ENCODE results near the gene LRRC3B.

DNA sequence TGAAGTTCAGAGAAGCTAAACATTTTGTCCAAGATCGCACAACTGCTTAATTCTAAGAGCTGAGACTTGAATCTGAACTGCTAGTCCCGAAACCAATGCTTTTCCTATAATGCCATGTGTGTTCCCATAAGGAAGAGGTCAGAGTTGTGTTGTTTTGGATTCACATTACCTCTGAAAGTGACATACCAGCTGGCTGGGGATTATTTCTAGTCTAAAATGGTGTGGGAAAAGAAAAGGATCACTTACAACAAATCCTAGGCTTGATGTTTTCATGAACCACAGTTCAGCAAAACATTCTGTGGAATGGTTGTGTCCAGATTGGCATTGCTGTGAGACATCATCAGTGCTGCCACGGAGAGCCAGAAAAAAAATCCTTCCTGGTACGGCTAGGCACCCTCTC lies 35.0 kb upstream of the LRRC3B start:
- TF ChIP-seq FOXK2 (IDR thresholded peaks at IDR 0.05) (no peak), FOXM1 (IDR thresholded peaks at IDR 0.05; ENCODE audit: borderline replicate concordance) (no peak), ARNT (IDR thresholded peaks at IDR 0.05) (no peak), NFRKB (IDR thresholded peaks at IDR 0.05) (no peak), SP1 (IDR thresholded peaks at IDR 0.05) (no peak), ELF4 (IDR thresholded peaks at IDR 0.05) (no peak), LEF1 (IDR thresholded peaks at IDR 0.05; ENCODE audit: borderline replicate concordance) (no peak), L3MBTL2 (conservative IDR thresholded peaks at IDR 0.05) (no peak)

All from HEK293T (cell line).